HEK293 (cell line): ENCODE results near the gene TSR1.
A peak's percentile ranks its signal among the peaks of the same experiment; 100 is the strongest.

Source experiments
- CTCF ChIA-PET: fragments of 350-600 bp; formaldehyde crosslinking; extraction: SDS; loops from one replicate; lab custom pipeline; 2021; ENCODE audit warnings: antibody characterized with exemption; lab: Yijun Ruan, JAX
- POLR2A ChIA-PET: fragments of 300-600 bp; formaldehyde crosslinking; extraction: SDS; loops from one replicate; lab custom pipeline; 2020; ENCODE audit warnings: antibody characterized with exemption, inconsistent platforms; lab: Yijun Ruan, JAX
- H3K27ac ChIP-seq: fragments of 200-500 bp; sonication (Bioruptor generic); 2 replicates; pipeline ENCODE4 v1.5.1; 2014; ENCODE audit warnings: low read depth, low read length, control low read depth, inconsistent platforms; ENCODE audit errors: extremely low read depth
- H3K36me3 ChIP-seq, 2 experiments: fragments of 200-500 bp in 1 of 2; sonication (Bioruptor generic) in 1 of 2; 1 replicate in 1 of 2; 2 replicates in 1 of 2; pipeline ENCODE4 v1.5.1; 2014 to 2017; ENCODE audit warnings: inconsistent platforms in 2 of 2, low read length in 2 of 2; ENCODE audit not compliant: control insufficient read depth in 2 of 2, insufficient read depth in 1 of 2
- H3K4me1 ChIP-seq: fragments of 200-500 bp; sonication (Bioruptor generic); 2 replicates; pipeline ENCODE4 v1.5.1; 2014; ENCODE audit warnings: mild to moderate bottlenecking, low read length, inconsistent platforms; ENCODE audit not compliant: control insufficient read depth, insufficient read depth
- H3K4me3 ChIP-seq: 2 replicates; pipeline ENCODE4 v1.5.1; 2011; ENCODE audit warnings: low read depth, mild to moderate bottlenecking, control low read depth, low read length, moderate library complexity
- H3K9me3 ChIP-seq: fragments of 200-500 bp; sonication (Bioruptor generic); 2 replicates; pipeline ENCODE4 v1.5.1; 2014; ENCODE audit warnings: low read depth, low read length, inconsistent platforms; ENCODE audit not compliant: control insufficient read depth, insufficient read depth
- EGR2 ChIP-seq: fragments of 450-650 bp; formaldehyde crosslinking; IDR thresholded peaks from 2 replicates; pipeline ENCODE4 v1.5.1; 2016; ENCODE audit warnings: low read depth, missing biosample characterization, missing genetic modification characterization
- HIC1 ChIP-seq: fragments of 450-650 bp; formaldehyde crosslinking; IDR thresholded peaks from 2 replicates; pipeline ENCODE4 v1.5.1; 2016; ENCODE audit warnings: missing biosample characterization, missing genetic modification characterization
- KLF7 ChIP-seq: fragments of 450-650 bp; formaldehyde crosslinking; IDR thresholded peaks from 2 replicates; pipeline ENCODE4 v1.5.1; 2016; ENCODE audit warnings: missing biosample characterization, missing genetic modification characterization, borderline replicate concordance
- RBAK ChIP-seq: fragments of 450-650 bp; formaldehyde crosslinking; IDR thresholded peaks from 2 replicates; pipeline ENCODE4 v1.5.1; 2016; ENCODE audit warnings: missing biosample characterization, missing genetic modification characterization
- ZFHX2 ChIP-seq: fragments of 450-650 bp; formaldehyde crosslinking; conservative IDR thresholded peaks from 2 replicates; pipeline ENCODE4 v1.5.1; 2016; ENCODE audit warnings: missing biosample characterization, missing genetic modification characterization
- ZNF114 ChIP-seq: fragments of 450-650 bp; formaldehyde crosslinking; IDR thresholded peaks from 2 replicates; pipeline ENCODE4 v1.5.0; 2017; ENCODE audit warnings: missing biosample characterization, missing genetic modification characterization
- ZNF133 ChIP-seq: fragments of 450-650 bp; formaldehyde crosslinking; IDR thresholded peaks from 2 replicates; pipeline ENCODE4 v1.5.1; 2016; ENCODE audit warnings: missing biosample characterization, missing genetic modification characterization
- ZNF148 ChIP-seq: fragments of 450-650 bp; formaldehyde crosslinking; IDR thresholded peaks from 2 replicates; pipeline ENCODE4 v1.5.0; 2017; ENCODE audit warnings: missing biosample characterization, missing genetic modification characterization, borderline replicate concordance
- ZNF19 ChIP-seq: fragments of 450-650 bp; formaldehyde crosslinking; IDR thresholded peaks from 2 replicates; pipeline ENCODE4; 2016; ENCODE audit warnings: missing biosample characterization, missing genetic modification characterization, low read depth
- ZNF2 ChIP-seq: fragments of 450-650 bp; formaldehyde crosslinking; IDR thresholded peaks from 2 replicates; pipeline ENCODE4 v1.5.1; 2016; ENCODE audit warnings: missing biosample characterization, missing genetic modification characterization
- ZNF211 ChIP-seq: fragments of 450-650 bp; formaldehyde crosslinking; IDR thresholded peaks from 2 replicates; pipeline ENCODE4 v1.5.1; 2016; ENCODE audit warnings: low read depth, missing biosample characterization, missing genetic modification characterization
- ZNF214 ChIP-seq: fragments of 450-650 bp; formaldehyde crosslinking; IDR thresholded peaks from 2 replicates; pipeline ENCODE4 v1.5.1; 2017; ENCODE audit warnings: missing biosample characterization, mild to moderate bottlenecking, missing genetic modification characterization, borderline replicate concordance
- ZNF26 ChIP-seq: fragments of 450-650 bp; formaldehyde crosslinking; IDR thresholded peaks from 2 replicates; pipeline ENCODE4 v1.5.1; 2016; ENCODE audit warnings: missing biosample characterization, missing genetic modification characterization
- ZNF266 ChIP-seq: fragments of 450-650 bp; formaldehyde crosslinking; IDR thresholded peaks from 2 replicates; pipeline ENCODE4 v1.5.1; 2016; ENCODE audit warnings: missing biosample characterization, missing genetic modification characterization, low read depth
- ZNF292 ChIP-seq: fragments of 450-650 bp; formaldehyde crosslinking; IDR thresholded peaks from 2 replicates; pipeline ENCODE4 v1.5.1; 2016; ENCODE audit warnings: low read depth, missing biosample characterization, missing genetic modification characterization, borderline replicate concordance
- ZNF311 ChIP-seq: fragments of 450-650 bp; formaldehyde crosslinking; IDR thresholded peaks from 2 replicates; pipeline ENCODE4 v1.5.1; 2017; ENCODE audit warnings: missing biosample characterization, missing genetic modification characterization, borderline replicate concordance
- ZNF335 ChIP-seq: fragments of 450-650 bp; formaldehyde crosslinking; conservative IDR thresholded peaks from 2 replicates; pipeline ENCODE4 v1.5.1; 2016; ENCODE audit warnings: missing biosample characterization, missing genetic modification characterization
- ZNF350 ChIP-seq: fragments of 450-650 bp; formaldehyde crosslinking; IDR thresholded peaks from 2 replicates; pipeline ENCODE4 v1.5.0; 2017; ENCODE audit warnings: missing biosample characterization, mild to moderate bottlenecking, missing genetic modification characterization
- ZNF394 ChIP-seq: fragments of 450-650 bp; formaldehyde crosslinking; IDR thresholded peaks from 2 replicates; pipeline ENCODE4 v1.5.1; 2016; ENCODE audit warnings: missing biosample characterization, missing genetic modification characterization, mild to moderate bottlenecking, moderate library complexity, borderline replicate concordance
- ZNF501 ChIP-seq: fragments of 450-650 bp; formaldehyde crosslinking; IDR thresholded peaks from 2 replicates; pipeline ENCODE4 v1.5.1; 2016; ENCODE audit warnings: missing biosample characterization, missing genetic modification characterization
- ZNF544 ChIP-seq: fragments of 450-650 bp; formaldehyde crosslinking; IDR thresholded peaks from 2 replicates; pipeline ENCODE4 v1.5.0; 2017; ENCODE audit warnings: missing biosample characterization, missing genetic modification characterization
- ZNF624 ChIP-seq: fragments of 450-650 bp; formaldehyde crosslinking; IDR thresholded peaks from 2 replicates; pipeline ENCODE4 v1.5.1; 2017; ENCODE audit warnings: missing biosample characterization, missing genetic modification characterization
- ZNF629 ChIP-seq: fragments of 450-650 bp; formaldehyde crosslinking; IDR thresholded peaks from 2 replicates; pipeline ENCODE4 v1.5.1; 2017; ENCODE audit warnings: missing biosample characterization, missing genetic modification characterization
- ZNF658 ChIP-seq: fragments of 450-650 bp; formaldehyde crosslinking; IDR thresholded peaks from 2 replicates; pipeline ENCODE4; 2016; ENCODE audit warnings: missing biosample characterization, missing genetic modification characterization
- ZNF701 ChIP-seq: fragments of 450-650 bp; formaldehyde crosslinking; IDR thresholded peaks from 2 replicates; pipeline ENCODE4 v1.5.1; 2016; ENCODE audit warnings: missing biosample characterization, missing genetic modification characterization
- ZNF777 ChIP-seq: fragments of 450-650 bp; formaldehyde crosslinking; IDR thresholded peaks from 2 replicates; pipeline ENCODE4 v1.5.1; 2017; ENCODE audit warnings: missing biosample characterization, missing genetic modification characterization, borderline replicate concordance
- ZNF791 ChIP-seq: fragments of 450-650 bp; formaldehyde crosslinking; IDR thresholded peaks from 2 replicates; pipeline ENCODE4 v1.5.1; 2016; ENCODE audit warnings: missing biosample characterization, missing genetic modification characterization

The TSR1 gene

GRCh38 chr17:2377659-2378058 is 41.4 kb upstream of the TSR1 start:
- TF ChIP-seq ZNF292 (tag by site-specific recombination) (no peak), EGR2 (peak; percentile 63; the same call in 1 of the 2 replicates), RBAK (tag by site-specific recombination) (no peak), ZFHX2 (tag by site-specific recombination) (peak; percentile 23; the same call in 1 of the 2 replicates)
- TF ChIP-seq, all 188 proteins: peak for 2
- H3K4me1 ChIP-seq: no peaks in the 10 kb centered on the region
- H3K4me3 ChIP-seq: no peak overlapping the region
- no peak overlapping the region for H3K27ac ChIP-seq
- ChIA-PET POLR2A (interaction anchor here (0.6 kb wide), 1 partner anchor 12 kb away, joined by 7 read pairs; no protein-coding TSS in a partner anchor), CTCF (interaction anchor here (12.5 kb wide), 1 partner anchor 40 kb away, joined by 470 read pairs; no protein-coding TSS in a partner anchor)
- peaks cover 6 to 72% of the 10 kb centered on the region in 2 experiments for H3K36me3 ChIP-seq
- no peaks in the 10 kb centered on the region for H3K9me3 ChIP-seq

- Histone ChIP-seq H3K4me3 (no peak overlapping the region), H3K9me3 (no peaks in the 10 kb centered on the region), H3K27ac (no peak overlapping the region), H3K36me3 (peaks cover 6 to 79% of the 10 kb centered on the region in 2 experiments), H3K4me1 (no peaks in the 10 kb centered on the region)
- ChIA-PET POLR2A (no interaction called here), CTCF (interaction anchor here (2.4 to 12.5 kb wide), 2 partner anchors 40 to 42 kb away, joined by 15 to 470 read pairs; no protein-coding TSS in a partner anchor)
- TF ChIP-seq ZNF2 (no peak), ZNF266 (tag by site-specific recombination) (no peak), ZNF335 (tag by site-specific recombination) (no peak), HIC1 (tag by site-specific recombination) (no peak), ZNF311 (tag by site-specific recombination) (no peak), ZNF214 (tag by site-specific recombination) (no peak), ZNF26 (tag by site-specific recombination) (no peak), ZNF350 (tag by site-specific recombination) (no peak), ZNF658 (tag by site-specific recombination) (no peak), KLF7 (tag by site-specific recombination) (no peak), ZNF133 (no peak)
Measured at GRCh38 chr17:2376107-2376506, 39.9 kb upstream of the TSR1 start.

- Histone ChIP-seq H3K4me1 (no peaks in the 10 kb centered on the region), H3K4me3 (no peak overlapping the region), H3K27ac (no peak overlapping the region), H3K36me3 (peaks cover 6 to 79% of the 10 kb centered on the region in 2 experiments), H3K9me3 (no peaks in the 10 kb centered on the region)
- ChIA-PET POLR2A (interaction anchor here (0.6 kb wide), 1 partner anchor 206 kb away, joined by 3 read pairs; no protein-coding TSS in a partner anchor), CTCF (interaction anchor here (2.4 kb wide), 1 partner anchor 41 kb away, joined by 15 read pairs; no protein-coding TSS in a partner anchor)
- no peak for TF ChIP-seq ZNF501 (tag by site-specific recombination)
- TF ChIP-seq ZNF114 (tag by site-specific recombination): no peak
- no peak for TF ChIP-seq ZNF214 (tag by site-specific recombination)
- TF ChIP-seq ZNF148 (tag by site-specific recombination): no peak
- no peak for TF ChIP-seq ZNF629 (tag by site-specific recombination)
- TF ChIP-seq ZNF701: no peak
- TF ChIP-seq ZNF211 (tag by site-specific recombination): no peak
- no peak for TF ChIP-seq ZNF791 (tag by site-specific recombination)
- no peak for TF ChIP-seq ZNF624 (tag by site-specific recombination)
- no peak for TF ChIP-seq ZNF19 (tag by site-specific recombination)
- TF ChIP-seq ZNF544 (tag by site-specific recombination): no peak
- TF ChIP-seq ZNF394: no peak
- no peak for TF ChIP-seq ZNF777
Measured at GRCh38 chr17:2375406-2375805, 39.1 kb upstream of the TSR1 start.
